GM23338 (cell line): ENCODE results near the gene TCF12. TPM values are rescaled to one million over a fixed set of nuclear protein-coding genes. Genes with fewer than 3 reads are reported as not detected.

Source experiments
- ATAC-seq: fragments of 200-7000 bp; cut with Tn5 transposase; 3 replicates; pipeline ENCODE4 v1.9.1; 2020
- DNase-seq: peaks from one replicate; pipeline ENCODE4 v3.0.0-alpha.2; 2015; ENCODE audit warnings: low spot score
- H2AFZ ChIP-seq: fragments of 200-600 bp; sonication (generic); 2 replicates; pipeline ENCODE4 v1.8.0; 2016; ENCODE audit warnings: antibody characterized with exemption, mild to moderate bottlenecking, moderate library complexity
- H3F3A ChIP-seq: fragments of 200-600 bp; sonication (generic); replicated peaks from 2 replicates; pipeline ENCODE4 v1.8.0; 2017; ENCODE audit warnings: antibody characterized with exemption, mixed run types, low read depth
- H3K27ac ChIP-seq: fragments of 200-600 bp; sonication (generic); 2 replicates; pipeline ENCODE4 v1.6.1; 2016; ENCODE audit warnings: low read depth
- H3K27me3 ChIP-seq: fragments of 200-600 bp; sonication (generic); 2 replicates; pipeline ENCODE4 v1.8.0; 2016; ENCODE audit warnings: mild to moderate bottlenecking, mixed run types, moderate library complexity; ENCODE audit not compliant: insufficient read depth
- H3K36me3 ChIP-seq: fragments of 200-600 bp; sonication (generic); 2 replicates; pipeline ENCODE4 v1.8.0; 2016; ENCODE audit warnings: mild to moderate bottlenecking; ENCODE audit not compliant: insufficient read depth
- H3K4me1 ChIP-seq: fragments of 200-600 bp; sonication (generic); 2 replicates; pipeline ENCODE4 v1.8.0; 2016; ENCODE audit warnings: mild to moderate bottlenecking, moderate library complexity; ENCODE audit not compliant: insufficient read depth
- H3K4me2 ChIP-seq: fragments of 200-600 bp; sonication (generic); 2 replicates; pipeline ENCODE4 v1.7.1; 2017; ENCODE audit warnings: mixed run types
- H3K4me3 ChIP-seq: fragments of 200-600 bp; sonication (generic); 2 replicates; pipeline ENCODE4 v1.6.1; 2016; ENCODE audit warnings: mixed run types
- H3K79me2 ChIP-seq: fragments of 200-600 bp; sonication (generic); replicated peaks from 2 replicates; pipeline ENCODE4 v1.8.0; 2017; ENCODE audit warnings: mild to moderate bottlenecking; ENCODE audit not compliant: insufficient read depth
- H3K9me2 ChIP-seq: fragments of 200-600 bp; sonication (generic); 2 replicates; pipeline ENCODE4 v1.8.0; 2017; ENCODE audit not compliant: insufficient read depth
- H4K20me1 ChIP-seq: fragments of 200-600 bp; sonication (generic); replicated peaks from 2 replicates; pipeline ENCODE4 v1.8.0; 2017; ENCODE audit warnings: mild to moderate bottlenecking; ENCODE audit not compliant: insufficient read depth
- H3K27ac Mint-ChIP-seq: 2 replicates; pipeline ENCODE4 v1.8.0; 2020; ENCODE audit warnings: inconsistent platforms, mild to moderate bottlenecking, moderate library complexity, mixed read lengths
- H3K27me3 Mint-ChIP-seq: 3 replicates; pipeline ENCODE4 v1.8.0; 2022; ENCODE audit warnings: low read depth, mild to moderate bottlenecking, moderate library complexity, mixed read lengths, inconsistent platforms; ENCODE audit not compliant: insufficient read depth, poor library complexity
- H3K36me3 Mint-ChIP-seq: 3 replicates; pipeline ENCODE4 v1.8.0; 2021; ENCODE audit warnings: low read depth, mild to moderate bottlenecking, inconsistent platforms, moderate library complexity, mixed read lengths
- H3K4me1 Mint-ChIP-seq: 3 replicates; pipeline ENCODE4 v1.8.0; 2020; ENCODE audit warnings: mild to moderate bottlenecking, inconsistent platforms, mixed read lengths
- H3K4me3 Mint-ChIP-seq: 3 replicates; pipeline ENCODE4 v1.8.0; 2021; ENCODE audit warnings: moderate library complexity, mild to moderate bottlenecking, inconsistent platforms, mixed read lengths
- H3K9me3 Mint-ChIP-seq: 3 replicates; pipeline ENCODE4 v1.8.0; 2020; ENCODE audit warnings: moderate library complexity, mild to moderate bottlenecking, inconsistent platforms, mixed read lengths
- CREB1 ChIP-seq: fragments of 250-450 bp; sonication (Bioruptor Pico); IDR thresholded peaks from 2 replicates; pipeline ENCODE4 v1.5.0; 2020; ENCODE audit warnings: low read depth, mild to moderate bottlenecking, moderate library complexity
- CTCF ChIP-seq, 2 experiments: fragments of 200-600 bp in 1 of 2; sonication (generic) in 1 of 2; conservative IDR thresholded peaks; 2 replicates each; pipeline versions ENCODE4 v1.5.1 to v1.6.1; 2016 to 2017; ENCODE audit warnings: antibody characterized with exemption in 2 of 2, low read depth in 2 of 2, mild to moderate bottlenecking in 2 of 2, moderate library complexity in 1 of 2
- EZH2 ChIP-seq: fragments of 200-600 bp; sonication (generic); IDR thresholded peaks from one replicate; pipeline ENCODE4 v1.8.0; 2017; ENCODE audit warnings: antibody characterized with exemption, mild to moderate bottlenecking, low read depth; ENCODE audit not compliant: unreplicated experiment
- EZH2phosphoT487 ChIP-seq: fragments of 200-600 bp; sonication (generic); IDR thresholded peaks from one replicate; pipeline ENCODE4 v1.8.1; 2018; ENCODE audit warnings: antibody characterized with exemption; ENCODE audit not compliant: unreplicated experiment
- JUNB ChIP-seq: IDR thresholded peaks from one replicate; pipeline ENCODE4 v1.6.1; 2016; ENCODE audit warnings: antibody characterized with exemption; ENCODE audit not compliant: unreplicated experiment
- NANOG ChIP-seq: IDR thresholded peaks from 2 replicates; pipeline ENCODE4 v1.6.1; 2016; ENCODE audit warnings: antibody characterized with exemption, borderline replicate concordance
- REST ChIP-seq: IDR thresholded peaks from one replicate; pipeline ENCODE4 v1.6.1; 2018; ENCODE audit warnings: antibody characterized with exemption; ENCODE audit not compliant: unreplicated experiment
- STAT1 ChIP-seq: IDR thresholded peaks from one replicate; pipeline ENCODE4 v1.6.1; 2016; ENCODE audit warnings: antibody characterized with exemption; ENCODE audit not compliant: unreplicated experiment
- ZNF114 ChIP-seq: fragments of 250-450 bp; sonication (Bioruptor Pico); IDR thresholded peaks from 2 replicates; pipeline ENCODE4 v1.5.0; 2020; ENCODE audit warnings: mild to moderate bottlenecking, moderate library complexity
- ZNF331 ChIP-seq: fragments of 250-450 bp; sonication (Bioruptor Pico); IDR thresholded peaks from 2 replicates; pipeline ENCODE4 v1.5.0; 2020; ENCODE audit warnings: low read depth, mild to moderate bottlenecking, moderate library complexity
- polyA plus RNA-seq: library from polyadenylated mRNA; unstranded; fragments of >200 nt; fragmentation: Nextera tagmentation; extraction: Ambion mirVana; gene quantifications from 2 replicates; pipeline ENCODE4 v1.2.1, GENCODE V29; 2016
- total RNA-seq: library from RNA; depleted of rRNA; stranded (reverse); fragments of >200 nt; shearing (Covaris generic); gene quantifications from 2 replicates; pipeline ENCODE4 v1.2.3, GENCODE V29; 2014

TCF12 gene
- total and polyA plus RNA-seq, 2 experiments from 2014 or later: 27.6 to 104 TPM

GRCh38 chr15:57327985-57328471 lies 409.6 kb downstream of the TCF12 start (continued):
- TF ChIP-seq REST: no peak
- TF ChIP-seq EZH2: no peak
- no peak for TF ChIP-seq JUNB
- no peak for TF ChIP-seq STAT1
- no peak for TF ChIP-seq NANOG
- TF ChIP-seq CTCF (conservative IDR thresholded peaks at IDR 0.05; ENCODE audit: low read depth in 2 of 2): no peak
- no peak for TF ChIP-seq ZNF331
- no peak for TF ChIP-seq ZNF114 (CRISPR knock-in tag)
- TF ChIP-seq CREB1: no peak
- TF ChIP-seq EZH2phosphoT487: no peak

GRCh38 chr15:57328479-57328878 lies 410.0 kb downstream of the TCF12 start:
- Histone ChIP-seq H4K20me1 (no peaks in the 10 kb centered on the region), H3K4me2 (no peak overlapping the region), H3K27me3 (no peaks in the 10 kb centered on the region), H3F3A (0 out of 2 replicates have a peak, but pooled peaks cover 9% of the 10 kb centered on the region), H3K79me2 (no peaks in the 10 kb centered on the region), H3K4me1 (peaks cover 7% of the 10 kb centered on the region), H3K27ac (no peak overlapping the region), H3K36me3 (no peaks in the 10 kb centered on the region), H2AFZ (no peak overlapping the region), H3K9me2 (no peaks in the 10 kb centered on the region; the same call in 1 of the 2 replicates), H3K4me3 (no peak overlapping the region)
- peaks cover 8% of the 10 kb centered on the region for H3K27me3 Mint-ChIP-seq
- no peaks in the 10 kb centered on the region for H3K9me3 Mint-ChIP-seq
- TF ChIP-seq JUNB: no peak
- no peak for TF ChIP-seq EZH2phosphoT487
- TF ChIP-seq CTCF (conservative IDR thresholded peaks at IDR 0.05; ENCODE audit: low read depth in 2 of 2): peak; percentile 49 to 60
- ATAC-seq (no peak), DNase-seq (no peak)
- no peak overlapping the region for H3K4me3 Mint-ChIP-seq
- no peak overlapping the region for H3K27ac Mint-ChIP-seq
- peaks cover 16% of the 10 kb centered on the region for H3K4me1 Mint-ChIP-seq
- H3K36me3 Mint-ChIP-seq: no peaks in the 10 kb centered on the region; the same call in 2 of the 3 replicates
